ENCODE measurements around the gene MED9.

The MED9 gene

GRCh38 chr17:17498606-17499301 is 22.0 kb downstream of the MED9 start:
- no peak for DNase-seq (ENCODE audit: low read depth)
- H3K4me3 ChIP-seq (ENCODE audit: low read depth, low read length): no peak overlapping the region

DNA sequence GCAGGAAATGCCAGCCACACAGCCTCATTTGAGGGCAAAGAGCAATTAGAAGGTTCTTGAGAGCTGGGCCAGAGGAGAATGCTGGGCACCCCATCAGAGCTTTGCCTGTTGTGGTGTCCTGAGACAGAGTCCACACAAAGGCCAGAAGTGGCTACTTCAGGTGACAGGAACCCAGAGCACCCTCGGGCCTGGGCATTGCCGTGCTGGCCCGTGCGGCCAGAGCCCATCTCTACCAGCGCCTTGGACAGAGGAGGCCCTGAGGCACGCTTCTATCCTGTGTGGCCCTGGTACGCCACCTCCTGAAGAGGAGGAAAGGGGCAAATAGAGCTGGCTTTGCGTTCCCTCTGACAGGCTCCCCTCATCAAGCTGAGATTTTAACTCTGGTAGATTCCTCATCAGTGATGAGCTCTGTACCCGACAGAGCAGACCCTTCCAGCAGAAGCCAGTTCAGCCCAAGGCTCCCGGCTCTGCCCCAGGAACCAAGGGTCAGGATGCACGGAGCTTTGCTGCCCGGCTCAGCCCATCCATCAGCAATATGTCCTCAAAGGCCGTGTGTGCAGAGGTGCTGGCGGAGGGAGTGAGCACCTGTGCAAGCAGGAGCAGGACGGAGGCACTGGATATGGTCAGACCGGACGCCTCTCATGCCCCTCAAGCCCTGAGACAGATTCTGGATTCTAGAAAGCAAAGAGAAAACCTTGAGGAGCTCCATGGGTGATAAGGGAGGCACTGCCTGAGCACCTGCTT is 22.8 kb downstream of the MED9 start:
- no peak overlapping the region for H3K4me3 ChIP-seq (ENCODE audit: low read depth, low read length)
- DNase-seq (ENCODE audit: low read depth): no peak

GRCh38 chr17:17500999-17501605 is 24.3 kb downstream of the MED9 start:
- no peak for DNase-seq (ENCODE audit: low read depth)
- H3K4me3 ChIP-seq (ENCODE audit: low read depth, low read length): no peak overlapping the region

DNA sequence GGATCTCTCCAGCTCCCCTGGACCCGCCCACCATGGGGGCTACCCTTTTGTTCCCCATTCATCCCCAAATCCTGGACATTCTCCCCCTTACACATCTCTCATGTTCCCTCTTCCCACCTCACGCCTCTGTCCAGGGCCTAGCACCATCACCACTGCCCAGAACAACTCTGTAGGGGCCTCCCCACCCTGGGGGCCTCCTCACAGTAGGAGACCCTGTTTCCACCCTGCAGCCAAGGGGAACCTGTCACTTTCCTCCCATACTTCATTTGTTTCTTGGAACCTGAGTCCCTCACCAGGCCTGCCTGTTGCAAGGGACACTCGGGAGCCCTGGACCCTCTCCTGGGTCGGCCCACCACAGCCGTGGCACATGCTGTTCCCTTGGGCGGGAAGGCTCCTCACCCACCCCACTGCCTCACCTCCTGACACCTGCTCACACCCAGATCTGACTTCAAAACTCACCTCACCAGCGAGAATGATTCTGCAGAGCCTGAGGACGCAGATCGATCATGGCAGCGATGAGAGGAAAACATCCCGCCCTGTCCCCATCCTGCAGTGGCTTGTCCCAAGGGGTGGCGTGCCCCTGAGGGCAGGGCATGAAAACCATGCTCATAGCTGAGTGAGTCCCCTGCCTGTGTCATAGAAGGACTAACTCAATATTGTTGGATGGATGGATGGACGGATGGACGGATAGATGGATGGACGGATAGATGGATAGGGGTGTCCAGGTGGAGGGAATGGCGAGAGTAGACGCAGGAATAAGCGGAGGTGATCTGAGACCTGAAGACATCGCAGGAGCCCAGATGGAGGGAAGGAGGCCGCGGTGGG is 26.2 kb downstream of the MED9 start:
- H3K4me3 ChIP-seq (ENCODE audit: low read depth, low read length): no peak overlapping the region
- DNase-seq (ENCODE audit: low read depth): no peak

- DNase-seq (ENCODE audit: low read depth): no peak
- no peak overlapping the region for H3K4me3 ChIP-seq (ENCODE audit: low read depth, low read length)
Measured at GRCh38 chr17:17503566-17504130, 26.8 kb downstream of the MED9 start.

DNA sequence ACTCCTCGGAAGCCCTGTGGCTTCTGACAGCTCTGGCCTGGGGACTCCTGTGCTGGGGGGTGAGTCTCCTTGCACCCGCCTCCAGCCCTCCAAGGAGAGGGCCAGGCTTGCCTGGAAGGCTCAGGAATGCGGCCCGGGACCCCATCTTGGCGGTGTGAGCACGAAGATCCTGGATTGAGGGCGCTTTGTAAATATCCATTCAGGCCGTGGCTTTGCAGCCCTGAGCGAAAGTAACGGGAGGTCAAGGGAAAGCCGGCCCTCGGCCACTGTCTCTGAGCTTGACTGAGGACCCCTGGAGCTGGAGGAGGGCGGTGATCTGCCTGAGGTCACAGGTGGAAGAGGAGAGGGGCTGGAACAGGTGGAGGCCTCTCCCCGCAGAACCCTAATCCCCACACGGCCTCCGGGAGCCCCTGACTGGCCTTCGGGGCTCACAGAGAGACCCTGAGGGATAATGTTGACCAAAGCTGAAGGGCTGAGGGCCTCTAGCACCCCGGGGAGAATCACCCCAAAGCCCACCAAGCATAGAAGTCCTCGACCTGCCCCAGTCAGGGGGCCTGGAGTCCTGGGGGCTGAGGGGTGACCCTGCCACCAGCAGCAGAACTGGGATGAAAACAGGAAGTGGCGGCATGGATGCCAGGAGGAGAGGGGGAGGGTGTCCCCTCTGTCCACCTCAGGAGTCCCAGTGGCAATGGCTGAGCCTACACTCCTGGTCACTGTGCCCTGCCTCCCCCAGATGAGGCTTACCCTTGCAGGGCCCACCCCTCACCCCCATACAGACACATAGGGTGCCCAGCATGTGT is 27.7 kb downstream of the MED9 start:
- DNase-seq (ENCODE audit: low read depth): no peak
- no peak overlapping the region for H3K4me3 ChIP-seq (ENCODE audit: low read depth, low read length)

GRCh38 chr17:17505151-17505550 is 28.4 kb downstream of the MED9 start:
- no peak overlapping the region for H3K4me3 ChIP-seq (ENCODE audit: low read depth, low read length)
- DNase-seq (ENCODE audit: low read depth): no peak

DNA sequence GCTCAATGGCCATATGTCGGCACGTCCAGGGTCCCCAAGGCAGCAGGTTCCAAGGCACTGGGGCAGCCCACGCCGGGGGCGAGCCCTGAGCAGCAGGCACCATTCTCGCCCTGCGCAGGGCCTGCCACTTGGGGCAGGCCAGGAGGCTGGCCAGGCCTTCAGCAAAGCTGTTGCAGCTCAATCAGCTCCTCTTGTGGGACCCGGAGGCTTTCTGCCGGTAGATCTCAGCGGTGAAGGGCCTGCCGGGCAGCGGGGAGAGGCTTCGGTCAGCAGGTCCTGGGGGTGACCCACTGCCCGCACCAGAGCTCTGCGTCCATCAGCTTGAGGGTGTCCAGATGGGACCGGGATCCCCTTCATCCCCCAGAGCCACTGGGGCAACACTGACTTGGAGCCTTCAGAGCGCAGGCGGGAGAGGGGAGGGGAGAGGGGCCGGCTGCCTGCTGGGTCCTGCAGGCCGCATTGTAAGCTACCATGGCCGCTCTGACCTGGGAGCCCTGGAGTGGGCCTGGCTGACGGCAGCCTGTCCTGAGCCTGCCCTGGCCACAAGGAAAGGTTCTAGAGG is 28.9 kb downstream of the MED9 start:
- DNase-seq (ENCODE audit: low read depth): no peak
- no peak overlapping the region for H3K4me3 ChIP-seq (ENCODE audit: low read depth, low read length)

DNA sequence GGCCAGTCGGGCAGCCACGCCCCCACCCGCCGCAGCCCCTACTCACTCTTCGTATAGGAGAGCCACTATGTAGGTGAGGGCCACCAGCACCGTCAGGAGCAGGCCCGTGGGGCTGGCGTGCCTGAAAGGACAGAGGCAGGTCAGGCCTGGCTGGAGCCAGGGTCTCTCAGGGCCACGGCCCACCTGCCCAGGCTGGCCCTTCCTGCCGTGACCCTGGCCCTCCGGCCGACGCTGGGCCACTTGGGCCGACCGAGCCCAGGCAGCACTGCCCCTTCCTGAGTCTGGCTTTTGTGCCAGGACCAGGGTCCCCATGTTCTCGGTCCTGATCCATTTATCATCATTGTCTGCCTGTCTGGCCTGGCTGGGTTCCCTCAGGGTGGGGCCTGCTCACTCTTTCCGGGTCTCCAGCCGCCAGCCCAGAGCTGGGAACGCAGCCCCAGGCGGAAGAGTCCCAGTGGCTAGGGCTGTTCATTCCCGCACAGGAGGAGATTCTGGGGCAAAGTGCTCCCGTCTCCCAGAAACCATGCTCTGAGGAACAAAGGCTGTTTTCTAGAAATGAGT is 29.5 kb downstream of the MED9 start:
- DNase-seq (ENCODE audit: low read depth): no peak
- H3K4me3 ChIP-seq (ENCODE audit: low read depth, low read length): no peak overlapping the region

GRCh38 chr17:17506893-17507464 is 30.2 kb downstream of the MED9 start:
- no peak for DNase-seq (ENCODE audit: low read depth)
- no peak overlapping the region for H3K4me3 ChIP-seq (ENCODE audit: low read depth, low read length)

DNA sequence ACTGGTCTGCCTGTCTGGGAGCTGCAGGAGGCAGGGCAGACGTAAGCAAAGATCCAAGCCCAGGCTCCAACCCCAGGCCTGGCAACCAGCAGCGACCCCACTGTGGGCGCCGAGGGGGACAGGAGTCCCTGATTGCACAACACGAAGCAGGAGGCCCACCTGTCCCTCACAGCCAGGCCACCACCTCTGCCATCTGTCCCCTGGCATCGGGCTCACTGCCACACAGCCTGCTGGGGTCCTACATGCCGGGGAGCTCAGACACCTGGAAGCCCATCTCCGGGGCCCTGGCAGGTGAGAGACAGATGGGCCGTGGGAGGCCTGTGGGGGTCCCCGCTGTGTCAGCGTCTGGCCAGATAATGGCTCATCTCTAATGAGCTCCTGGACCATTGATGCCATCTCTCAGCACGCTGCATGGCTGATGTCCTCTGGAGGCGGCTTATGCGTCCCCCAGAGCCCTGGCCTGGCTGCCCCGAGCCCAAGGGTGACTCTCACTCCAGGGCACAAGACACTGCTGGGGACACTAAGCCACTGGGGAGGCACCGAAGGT is 30.7 kb downstream of the MED9 start:
- no peak overlapping the region for H3K4me3 ChIP-seq (ENCODE audit: low read depth, low read length)
- DNase-seq (ENCODE audit: low read depth): no peak

DNA sequence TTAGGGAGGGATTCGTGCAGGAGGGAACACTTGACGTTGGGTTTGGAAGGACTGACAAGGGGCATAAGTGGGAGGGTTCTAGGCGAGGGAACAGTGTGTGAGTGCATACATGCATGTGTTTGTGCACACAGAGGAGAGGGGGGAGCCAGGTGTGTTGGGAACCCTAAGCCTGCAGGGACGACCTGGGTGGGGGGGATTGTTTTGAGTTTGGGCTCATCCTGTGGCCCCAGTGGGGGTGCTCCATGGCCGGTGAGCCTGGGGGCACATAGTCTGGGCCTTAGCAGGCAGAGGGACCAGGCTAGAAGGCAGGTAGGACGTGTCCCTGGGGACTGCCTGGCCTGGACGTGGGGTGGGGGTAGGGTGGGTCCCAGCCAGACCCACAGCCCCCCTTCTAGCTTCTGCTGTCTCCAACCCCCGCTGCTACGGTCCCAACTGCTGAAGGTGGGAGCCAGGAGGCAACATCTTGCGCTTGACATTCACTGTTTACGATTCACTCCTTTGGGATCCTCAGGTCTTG is 31.3 kb downstream of the MED9 start:
- no peak for DNase-seq (ENCODE audit: low read depth)
- H3K4me3 ChIP-seq (ENCODE audit: low read depth, low read length): no peak overlapping the region

DNA sequence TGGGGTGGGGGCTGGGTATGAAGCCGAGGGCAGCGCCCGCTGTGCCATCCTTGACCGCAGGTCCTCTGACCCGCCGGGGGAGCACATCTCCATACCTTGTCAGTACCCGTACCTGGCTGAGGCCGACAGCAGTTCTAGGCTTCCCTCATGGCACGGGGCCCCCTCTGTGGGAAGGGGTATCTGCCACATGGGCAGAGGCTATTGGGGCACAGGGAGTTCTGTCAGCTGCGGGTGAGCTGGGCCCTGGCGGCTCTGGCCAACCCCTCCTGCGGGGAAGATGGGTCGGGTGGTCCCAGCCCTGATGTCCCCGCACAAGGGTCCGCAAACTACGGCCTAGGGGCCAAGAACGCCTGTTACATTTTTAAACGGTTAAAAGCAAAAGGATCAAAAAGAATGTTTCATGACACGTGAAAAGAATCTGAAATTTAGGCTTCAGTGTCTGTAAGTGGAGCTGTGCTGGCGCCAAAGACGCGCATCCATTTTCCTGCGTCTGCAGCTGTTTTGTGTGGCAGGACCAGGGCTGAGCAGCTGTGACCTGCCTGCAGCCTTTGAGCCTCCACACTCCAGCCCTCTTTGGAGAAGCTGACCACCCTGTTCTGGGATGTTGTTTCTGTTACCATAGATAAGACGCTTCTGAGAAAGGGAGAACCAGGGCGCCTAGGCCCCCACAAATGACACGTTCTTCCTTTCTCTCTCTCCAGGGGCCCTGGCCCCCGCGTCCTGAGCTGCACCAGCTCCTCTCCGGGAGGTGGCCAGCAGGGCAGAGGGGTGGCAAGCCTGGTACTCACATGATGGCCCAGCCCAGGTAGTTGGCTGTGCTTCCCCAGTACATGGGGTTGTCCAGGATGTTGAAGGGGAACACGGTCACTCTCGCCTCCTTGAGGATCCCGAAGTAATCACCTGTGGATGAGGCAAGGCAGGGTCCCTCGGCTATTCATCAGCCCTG is 32.1 kb downstream of the MED9 start:
- DNase-seq (ENCODE audit: low read depth): no peak

DNA sequence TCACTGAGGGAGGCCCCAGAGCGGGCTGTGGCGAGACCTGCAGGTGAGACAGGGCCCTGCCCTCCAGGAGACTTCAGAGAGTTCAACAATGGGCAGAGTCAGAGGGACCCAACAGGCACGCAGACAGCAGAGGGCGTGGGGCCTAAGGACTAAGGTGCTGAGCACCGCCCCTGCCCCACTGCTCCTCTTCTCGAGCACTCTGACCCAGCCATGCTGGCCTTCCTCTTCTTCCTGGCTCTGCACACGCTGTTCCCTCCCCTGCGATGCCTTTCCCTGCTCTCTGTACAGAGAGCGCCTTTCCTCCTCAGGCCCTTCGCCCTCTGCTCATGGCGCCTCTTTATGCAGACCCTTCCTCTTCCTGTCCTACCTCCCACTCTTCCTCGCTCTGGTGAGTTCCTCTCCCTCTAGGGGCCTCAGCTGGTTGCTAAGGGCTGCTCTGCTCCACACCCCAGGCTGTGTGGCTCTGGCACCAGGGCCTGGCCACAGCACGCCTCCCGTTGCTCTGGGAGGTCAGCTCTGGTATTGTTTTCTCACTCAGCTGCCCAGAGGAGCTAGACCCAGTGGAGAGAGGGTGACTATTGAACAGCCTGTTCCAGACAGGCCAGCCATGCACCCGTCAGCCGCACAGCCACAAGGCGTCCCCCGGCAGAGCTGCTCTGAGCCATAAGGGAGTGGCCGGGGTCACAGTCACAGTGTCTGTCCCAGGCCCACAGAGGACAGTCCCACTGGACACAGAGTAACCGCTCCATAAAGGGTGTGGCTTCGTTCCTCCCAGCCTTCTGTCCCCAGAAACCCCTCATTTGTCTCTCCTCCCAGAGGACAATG is 33.0 kb downstream of the MED9 start:
- DNase-seq (ENCODE audit: low read depth): no peak
- no peak overlapping the region for H3K4me3 ChIP-seq (ENCODE audit: low read depth, low read length)

More for the DNA sequence above, 32.1 kb downstream of the MED9 start:
- no peak overlapping the region for H3K4me3 ChIP-seq (ENCODE audit: low read depth, low read length)

DNA sequence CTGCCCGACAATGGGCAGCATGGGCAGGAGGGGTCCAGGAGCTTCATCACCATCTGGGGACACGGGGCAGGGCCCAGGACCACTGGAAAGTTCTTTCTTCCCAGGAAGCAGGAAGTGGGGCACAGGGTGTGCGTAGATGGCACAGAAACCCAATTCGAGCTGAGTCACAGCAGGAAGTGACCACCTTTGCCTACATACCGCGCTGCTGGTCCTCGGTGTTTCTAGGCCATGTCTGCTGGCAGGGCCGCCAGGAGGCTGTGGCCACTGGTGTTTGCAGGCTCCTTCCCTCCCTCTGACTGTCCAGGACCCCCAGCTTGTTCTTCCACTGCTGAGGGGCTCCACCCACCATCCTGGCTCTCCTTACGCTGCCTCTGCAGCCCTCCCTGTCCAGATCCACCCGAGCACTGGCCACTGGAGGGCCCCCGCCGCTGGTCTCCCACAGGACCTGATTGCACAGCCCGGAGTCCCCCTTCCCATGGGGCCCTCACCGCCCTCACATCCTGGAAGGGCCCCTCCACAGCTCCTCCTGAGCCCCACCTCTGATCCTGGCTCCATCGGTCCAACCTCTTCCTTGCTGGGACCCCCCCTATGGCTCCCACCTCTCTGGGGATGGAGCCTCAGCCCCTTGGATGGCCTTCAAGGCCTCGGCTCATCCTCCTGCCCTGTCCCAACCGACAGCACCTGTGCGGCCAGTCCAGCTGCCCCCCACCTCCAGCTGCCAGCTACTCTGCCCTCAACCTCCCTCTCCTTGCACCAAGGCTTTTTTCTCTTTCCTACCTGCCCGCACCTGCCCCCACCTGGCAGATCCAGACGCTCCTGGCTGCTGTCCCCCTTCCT is 33.9 kb downstream of the MED9 start:
- no peak for DNase-seq (ENCODE audit: low read depth)
- no peak overlapping the region for H3K4me3 ChIP-seq (ENCODE audit: low read depth, low read length)

Data from skeletal muscle cell (primary cell).